Femur (tissue), 1 donor: Measurements from ENCODE around the gene B3GALT2.
"Not testable (repeated sequence)": the region's sequence is repeated elsewhere in the genome, so short reads cannot be mapped to it uniquely, and the experiment has no call there.

Experiments used
- DNase-seq: peaks from one replicate; pipeline ENCODE4 v3.0.0-alpha.2; 2017

The B3GALT2 gene, protein sequence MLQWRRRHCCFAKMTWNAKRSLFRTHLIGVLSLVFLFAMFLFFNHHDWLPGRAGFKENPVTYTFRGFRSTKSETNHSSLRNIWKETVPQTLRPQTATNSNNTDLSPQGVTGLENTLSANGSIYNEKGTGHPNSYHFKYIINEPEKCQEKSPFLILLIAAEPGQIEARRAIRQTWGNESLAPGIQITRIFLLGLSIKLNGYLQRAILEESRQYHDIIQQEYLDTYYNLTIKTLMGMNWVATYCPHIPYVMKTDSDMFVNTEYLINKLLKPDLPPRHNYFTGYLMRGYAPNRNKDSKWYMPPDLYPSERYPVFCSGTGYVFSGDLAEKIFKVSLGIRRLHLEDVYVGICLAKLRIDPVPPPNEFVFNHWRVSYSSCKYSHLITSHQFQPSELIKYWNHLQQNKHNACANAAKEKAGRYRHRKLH

DNA sequence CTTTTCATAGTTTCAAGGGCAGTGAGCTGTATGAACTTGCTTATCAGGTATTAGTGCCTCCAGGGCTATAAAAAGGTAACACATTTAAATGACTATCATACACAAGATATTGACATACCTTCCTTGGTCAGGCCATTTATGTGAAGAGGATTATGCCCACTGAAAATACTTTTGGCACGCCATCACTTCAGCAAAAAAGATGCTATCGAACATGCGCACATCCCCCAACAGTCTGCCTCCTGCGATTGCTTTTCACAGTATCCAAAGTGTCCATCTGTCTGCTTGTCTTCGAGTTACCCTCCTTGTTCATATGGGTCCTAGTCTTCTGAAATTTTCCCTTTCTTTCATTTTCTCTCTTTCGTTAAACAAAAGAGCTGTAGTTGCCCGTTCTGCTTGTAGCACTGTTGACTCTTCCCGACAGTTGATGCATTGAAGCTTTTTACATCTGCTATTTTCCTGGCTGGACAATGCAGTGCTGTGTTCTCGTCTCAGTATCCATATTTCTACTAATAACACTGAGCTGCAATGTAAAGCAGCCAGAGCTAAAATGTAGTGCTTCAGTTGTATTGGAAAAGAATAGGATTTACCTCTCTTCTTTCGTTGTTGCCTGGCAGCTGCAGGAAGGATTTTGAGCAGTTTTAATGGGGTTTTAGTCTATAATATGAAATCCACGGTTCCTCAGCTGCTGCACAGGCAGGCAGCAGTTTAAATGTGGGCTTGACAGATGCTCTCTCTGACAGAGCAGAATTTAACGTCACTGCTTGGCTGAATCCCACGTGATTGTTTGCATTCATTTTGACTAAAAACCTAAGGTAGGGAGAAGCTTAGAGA is at the start of gene B3GALT2:
TSS of gene B3GALT2 (minus strand) at position 713 of the 831 bp plus-strand sequence. CDS start 5,051 bp downstream, outside the sequence.
- DNase-seq = peak; percentile 80

DNA sequence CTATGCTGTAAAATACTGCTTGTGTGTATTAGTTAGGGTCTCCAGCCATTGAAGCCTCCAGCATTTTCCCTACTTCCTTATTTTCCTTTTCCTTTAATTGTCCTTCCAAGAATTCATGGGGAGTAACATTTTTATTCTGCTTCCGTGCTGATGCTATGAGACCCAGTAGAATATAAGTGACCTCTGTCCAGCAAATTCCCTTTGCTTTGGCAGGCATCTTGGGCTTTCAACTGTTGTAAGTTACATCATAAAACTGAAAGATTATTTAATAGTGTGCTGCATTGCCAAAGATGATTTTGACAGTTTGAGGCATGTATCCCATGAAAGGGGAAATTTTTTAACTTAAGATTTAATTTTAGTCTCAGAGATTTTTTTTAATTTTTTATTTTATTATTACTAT is 48.1 kb upstream of the B3GALT2 start:
- no peak for DNase-seq

DNA sequence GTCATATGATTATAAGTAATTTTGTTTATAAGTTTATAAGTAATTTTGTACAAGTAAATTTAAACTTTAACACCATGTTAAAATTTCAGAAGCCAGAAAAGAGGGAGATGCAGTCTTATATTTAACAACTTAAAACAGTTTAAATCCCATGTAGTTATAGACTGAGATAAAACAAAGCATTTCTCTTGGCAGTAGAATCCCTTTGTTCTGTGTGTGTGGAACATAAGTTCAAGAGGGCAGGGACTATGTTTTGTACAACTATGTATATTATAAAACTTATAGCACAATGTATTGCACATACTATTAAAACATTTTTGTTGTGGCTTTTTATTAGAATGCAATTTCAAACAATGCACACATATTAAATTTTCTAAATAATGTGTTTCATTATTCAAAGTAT is 44.7 kb upstream of the B3GALT2 start:
- DNase-seq = not testable (repeated sequence)

DNA sequence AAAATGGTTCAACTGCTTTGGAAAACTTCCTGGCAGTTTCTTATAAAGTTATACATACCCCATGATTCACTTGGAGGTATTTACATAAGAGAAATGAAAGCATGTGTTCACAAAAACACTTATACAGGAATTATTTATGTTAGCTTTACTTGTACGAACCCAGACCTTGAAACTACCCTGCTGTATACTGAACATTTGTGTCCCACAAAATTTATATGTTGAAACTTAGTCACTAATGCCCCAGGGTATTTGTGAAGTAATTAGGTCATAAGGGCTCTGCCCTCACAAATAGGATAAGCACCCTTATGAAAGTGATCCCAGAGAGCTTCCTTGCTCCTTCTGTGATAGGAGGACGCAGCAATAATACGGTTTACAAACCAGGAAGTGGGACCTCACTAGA is 42.7 kb upstream of the B3GALT2 start:
- no peak for DNase-seq

DNA sequence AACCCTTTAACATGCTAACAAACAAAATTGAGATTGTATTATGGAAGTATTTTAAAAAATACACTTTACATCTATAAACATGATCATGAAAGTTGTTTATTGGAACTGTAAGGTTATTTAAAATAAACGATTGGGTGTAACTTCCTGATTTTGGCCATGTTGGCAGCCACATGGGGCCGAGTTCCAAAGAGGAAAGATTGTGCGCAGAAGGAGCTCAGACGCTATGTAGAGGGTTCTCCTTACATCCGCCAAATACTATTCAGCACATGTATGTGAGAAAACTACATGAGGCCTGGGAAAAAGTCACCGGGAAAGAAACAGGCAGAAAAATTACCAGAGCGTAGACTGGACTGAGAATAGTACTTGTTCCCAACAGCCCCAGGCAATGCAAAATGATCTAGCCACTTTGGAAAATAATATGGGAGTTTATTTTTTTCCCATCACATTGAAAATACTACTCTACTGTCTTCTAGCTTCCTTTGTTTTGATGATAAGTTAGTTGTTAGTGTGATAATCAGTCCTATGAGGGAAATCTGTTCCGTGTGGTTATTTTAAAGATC is 35.7 kb upstream of the B3GALT2 start:
- no peak for DNase-seq

DNA sequence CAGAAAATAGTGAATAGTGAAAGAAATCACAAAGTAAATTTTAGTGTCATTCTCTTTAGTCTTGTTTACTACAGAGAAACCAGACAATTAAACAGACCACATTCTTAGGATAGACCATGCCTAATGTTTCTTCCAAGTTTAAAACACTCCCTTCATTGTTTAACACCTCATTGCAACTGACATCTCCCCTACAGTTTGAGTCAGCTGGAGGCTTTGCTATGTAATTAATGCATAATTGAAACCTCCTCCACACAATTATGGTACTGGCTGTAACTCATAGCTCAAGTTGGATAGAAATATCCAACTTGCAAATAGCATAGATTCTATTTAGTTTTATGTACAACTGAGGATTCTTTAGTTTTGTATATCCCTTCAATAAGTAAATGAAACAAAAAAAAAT is 35.2 kb upstream of the B3GALT2 start:
- DNase-seq = no peak

DNA sequence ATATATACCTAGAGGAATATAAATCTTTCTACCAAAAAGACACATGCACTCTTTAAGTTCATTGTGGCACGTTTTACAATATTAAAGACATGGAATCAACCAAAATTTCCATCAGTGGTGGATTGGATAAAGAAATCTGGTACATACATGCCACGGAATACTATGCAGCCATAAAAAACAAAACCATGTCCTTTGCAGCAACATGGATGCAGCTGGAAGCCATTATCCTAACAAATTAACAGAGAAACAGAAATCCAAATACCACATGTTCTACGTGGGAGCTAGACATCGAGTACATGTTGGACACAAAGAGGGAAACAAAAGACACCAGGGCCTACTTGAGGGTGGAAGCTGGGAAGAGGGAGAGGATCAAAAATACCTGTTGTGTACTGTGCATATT is 33.0 kb upstream of the B3GALT2 start:
- no peak for DNase-seq

DNA sequence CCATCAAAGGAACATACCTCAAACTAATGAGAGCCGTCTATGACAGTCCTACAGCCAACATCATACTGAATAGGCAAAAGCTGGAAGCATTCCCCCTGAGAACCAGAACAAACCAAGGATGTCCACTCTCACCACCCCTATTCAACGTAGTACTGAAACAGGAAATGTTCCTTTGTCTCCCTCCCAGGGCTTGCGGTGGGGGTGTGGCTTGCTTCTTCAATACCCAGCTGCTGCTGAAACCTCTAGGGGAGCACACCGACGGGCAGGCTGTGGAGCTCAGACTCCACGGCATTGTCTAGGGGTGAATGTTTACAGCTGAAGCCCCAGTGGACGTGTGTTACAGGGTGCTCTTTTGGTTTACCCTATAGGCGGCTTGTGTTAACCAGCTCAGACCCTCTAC is 30.5 kb upstream of the B3GALT2 start:
- no peak for DNase-seq

DNA sequence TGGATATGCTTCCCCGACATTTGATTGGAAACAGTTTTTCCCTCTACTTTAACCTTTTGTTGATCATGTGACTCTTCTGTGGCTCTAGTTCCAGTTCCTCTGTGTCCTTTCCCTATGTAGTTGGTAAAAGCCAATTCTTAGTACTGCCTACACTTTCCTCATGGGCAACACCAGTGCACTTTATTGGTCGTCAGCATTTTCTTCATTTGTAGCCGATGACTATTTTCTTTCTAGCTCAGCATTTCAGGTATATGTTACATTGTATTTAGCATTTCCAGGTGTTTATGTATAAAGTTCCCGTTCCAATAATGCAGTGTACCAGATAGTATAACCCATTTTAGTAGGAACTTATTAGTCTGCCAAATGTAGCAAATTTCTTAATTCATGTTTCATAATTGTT is 27.6 kb upstream of the B3GALT2 start:
- no peak for DNase-seq

DNA sequence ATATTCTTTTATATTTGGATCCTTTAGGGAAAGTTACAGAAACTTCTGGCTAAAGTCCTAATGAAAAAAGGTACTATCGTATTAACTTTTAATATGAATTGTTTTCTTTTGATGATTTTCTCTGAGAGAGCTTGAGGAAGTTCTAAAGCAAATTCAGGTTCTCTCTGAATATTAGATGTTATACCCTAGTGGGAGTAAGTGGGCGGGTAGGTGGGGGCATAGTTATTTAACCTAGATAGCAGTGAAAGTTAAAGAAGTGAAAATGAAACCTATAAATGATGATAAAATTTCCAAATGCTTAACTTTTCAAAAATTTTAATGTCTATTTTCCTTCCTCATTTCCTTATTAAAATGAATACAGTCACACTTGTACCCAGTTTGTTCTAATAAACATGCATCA is 26.2 kb upstream of the B3GALT2 start:
- no peak for DNase-seq

DNA sequence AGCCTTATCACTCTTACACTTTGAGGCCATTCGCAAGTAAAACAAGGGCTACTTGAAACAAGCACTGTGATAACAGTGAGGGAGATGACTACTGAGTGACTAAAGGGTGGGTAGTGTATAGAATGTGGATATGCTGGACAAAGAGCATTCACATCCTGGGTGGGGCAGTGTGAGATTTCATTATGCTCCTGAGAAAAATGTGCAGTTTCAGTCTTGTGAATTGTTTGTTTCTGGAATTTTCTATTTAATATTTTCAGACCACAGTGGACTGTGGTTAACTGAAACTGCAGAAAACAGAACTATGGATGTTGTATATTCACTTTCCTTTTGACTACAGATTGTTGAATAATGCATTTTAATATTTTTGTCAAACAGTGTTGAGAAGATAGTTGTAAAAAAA is 25.1 kb upstream of the B3GALT2 start:
- DNase-seq = no peak

DNA sequence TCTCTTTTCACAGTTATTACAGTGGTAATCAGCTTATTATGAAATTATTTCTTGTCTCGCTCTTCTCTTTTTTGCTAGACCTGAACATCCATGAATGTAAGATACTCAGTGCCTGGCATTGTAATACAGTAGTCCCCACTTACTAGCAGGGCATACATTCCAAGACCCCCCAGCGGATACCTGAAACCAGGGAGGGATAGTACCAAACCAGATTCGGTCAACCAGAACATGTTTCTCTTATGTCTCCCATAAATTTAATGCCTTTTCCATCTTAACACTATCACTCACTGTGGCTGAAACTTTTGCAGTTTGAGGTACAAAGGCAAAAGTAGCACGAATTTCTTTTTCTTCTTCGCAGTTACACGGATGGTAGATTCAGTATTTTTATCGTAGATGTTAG is 24.6 kb upstream of the B3GALT2 start:
- no peak for DNase-seq

DNA sequence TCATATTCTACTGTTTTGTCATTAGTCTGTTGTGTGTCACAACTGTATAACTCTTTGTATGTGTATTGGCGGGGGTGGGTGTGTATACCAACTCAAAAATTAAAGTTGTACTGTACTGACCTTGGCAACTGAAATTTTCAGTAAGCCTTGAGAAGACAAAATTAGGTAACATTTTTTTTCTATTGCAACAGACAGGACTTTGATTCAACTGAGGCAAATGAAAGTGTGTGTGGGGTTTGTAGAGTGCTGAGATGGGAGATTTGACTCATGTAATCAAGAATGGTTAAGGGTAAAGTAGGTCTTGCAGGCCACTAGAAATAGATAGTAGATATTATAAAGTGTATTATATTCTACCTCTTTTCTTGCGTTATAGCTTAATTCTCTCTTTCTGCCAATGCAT is 14.6 kb upstream of the B3GALT2 start:
- DNase-seq = no peak

DNA sequence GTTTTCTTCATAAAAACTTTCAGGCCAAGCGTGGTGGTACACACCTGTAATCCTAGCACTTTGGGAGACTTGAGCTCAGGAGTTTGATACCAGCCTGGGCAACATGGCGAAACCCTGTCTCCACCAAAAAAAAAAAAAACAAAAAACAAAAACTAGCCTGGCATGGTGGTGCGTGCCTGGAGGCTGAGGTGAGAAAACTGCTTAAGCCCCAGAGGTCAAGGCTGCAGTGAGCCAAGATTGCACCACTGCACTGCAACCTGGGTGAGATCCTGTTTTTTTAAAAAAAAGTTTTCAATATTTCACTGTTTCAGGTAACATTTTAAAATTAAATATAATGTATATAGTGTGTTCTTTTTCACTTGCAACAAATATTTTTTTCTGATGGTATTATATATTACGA is 13.5 kb upstream of the B3GALT2 start:
- no peak for DNase-seq

DNA sequence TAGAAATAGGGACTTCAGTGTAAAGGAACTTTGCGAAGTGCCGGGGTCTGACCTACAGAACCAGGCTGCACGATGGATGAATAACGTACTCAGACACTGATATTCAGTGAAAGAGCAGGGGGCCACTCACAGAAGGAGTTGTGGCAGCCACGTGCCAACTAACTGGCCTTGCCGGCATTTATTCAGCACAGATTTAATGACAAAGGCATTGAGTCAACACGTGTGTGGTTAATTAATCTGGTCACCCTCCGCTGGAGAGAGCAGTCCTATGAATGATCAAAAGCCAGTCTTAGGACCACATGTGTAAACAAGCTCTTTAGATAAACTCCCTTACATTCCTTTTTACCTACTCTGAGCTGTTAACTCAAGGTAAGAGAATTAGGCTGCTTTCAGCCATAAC is 6.2 kb upstream of the B3GALT2 start:
- DNase-seq = no peak

DNA sequence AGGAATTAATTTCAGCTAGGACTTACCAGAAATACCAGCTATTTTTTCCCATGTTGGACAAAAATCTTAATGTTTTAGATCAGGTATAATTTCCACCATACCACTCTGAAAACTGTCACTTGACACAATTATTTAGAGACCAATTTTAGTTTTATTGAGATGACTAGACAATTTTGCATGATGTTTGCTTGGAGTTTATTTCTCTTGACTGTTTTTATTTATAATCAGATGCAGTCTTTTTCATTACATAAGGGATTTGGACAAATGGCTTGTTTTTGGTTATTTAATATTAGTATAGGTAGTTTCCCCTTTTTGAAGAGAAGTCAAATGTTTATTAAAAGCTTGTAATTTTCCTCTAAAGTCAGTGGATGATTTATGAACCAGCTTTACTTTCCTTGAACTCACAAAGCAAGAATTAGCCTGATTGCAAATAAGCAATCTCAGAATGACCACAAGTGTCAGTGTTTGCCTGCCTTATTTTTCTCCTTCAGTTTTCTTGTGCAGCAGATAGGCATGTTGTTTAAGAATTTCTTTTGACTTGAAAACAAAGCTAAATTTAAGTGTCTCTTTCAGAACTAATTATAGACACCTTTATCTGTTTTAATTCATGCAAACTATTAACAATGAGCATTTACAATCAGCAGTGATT is 3.8 kb upstream of the B3GALT2 start:
- DNase-seq = no peak

DNA sequence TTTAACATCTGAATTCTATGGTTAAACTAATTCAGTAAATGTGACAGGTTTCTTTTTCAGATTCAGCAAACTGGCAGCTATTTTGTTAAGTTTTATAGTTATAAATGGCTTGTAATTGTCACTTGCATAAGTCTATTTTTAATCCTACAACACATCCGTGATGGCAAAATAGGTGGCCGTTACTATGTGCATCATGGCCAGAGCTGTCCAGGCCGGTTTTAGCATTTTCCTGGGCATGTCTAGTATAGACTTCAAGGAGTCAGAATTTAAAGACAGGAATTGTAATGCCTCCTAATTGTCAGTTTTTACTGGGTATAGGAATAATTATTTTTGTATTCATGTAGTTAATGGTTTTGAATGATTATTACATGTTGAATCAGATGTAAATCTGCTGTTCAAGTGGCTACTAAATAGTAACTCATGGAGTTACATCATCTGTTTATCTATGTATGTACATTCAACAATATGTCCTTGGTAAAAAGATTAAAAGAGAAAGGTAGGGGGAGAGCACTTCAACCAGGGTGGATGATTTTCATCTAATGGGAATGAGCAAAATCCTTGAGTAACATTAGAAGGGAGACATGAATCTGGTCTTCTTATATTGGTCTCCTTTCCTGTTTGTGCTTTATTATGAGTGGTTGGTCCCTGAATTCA is 3.2 kb upstream of the B3GALT2 start:
- DNase-seq = no peak

DNA sequence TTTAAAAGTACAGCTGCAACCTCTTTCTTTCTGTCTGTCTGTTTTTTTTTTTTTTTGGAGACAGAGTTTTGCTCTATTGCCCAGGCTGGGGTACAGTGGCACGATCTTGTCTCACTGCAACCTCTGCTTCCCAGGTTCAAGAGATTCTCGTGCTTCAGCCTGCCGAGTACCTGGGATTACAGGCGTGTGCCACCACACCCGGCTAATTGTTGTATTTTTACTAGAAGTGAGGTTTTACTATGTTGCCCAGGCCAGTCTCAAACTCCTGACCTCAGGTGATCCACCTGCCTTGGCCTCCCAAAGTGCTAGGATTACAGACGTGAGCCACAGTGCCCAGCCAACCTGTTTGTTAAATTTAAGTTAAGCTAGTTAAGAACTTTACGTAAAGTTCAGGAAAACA is 2.5 kb upstream of the B3GALT2 start:
- DNase-seq = not testable (repeated sequence)

DNA sequence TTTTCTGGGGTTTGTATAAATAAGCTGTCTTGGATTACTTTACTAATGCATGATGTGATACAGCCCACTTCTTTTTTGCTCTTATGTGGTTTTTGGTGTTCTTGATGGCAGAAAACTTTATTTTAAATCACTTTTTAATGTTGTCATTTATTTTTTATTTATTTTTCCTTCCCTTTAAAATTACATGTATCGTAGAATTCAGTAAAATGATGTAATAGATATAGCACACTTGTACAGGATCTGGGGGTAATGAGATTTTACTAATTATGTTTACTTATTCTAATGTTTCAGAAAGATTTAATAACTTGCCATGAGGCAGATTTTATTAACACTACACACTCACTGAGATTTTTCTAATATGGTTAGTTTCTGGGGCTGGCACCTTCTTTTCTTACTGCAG is 701 bp upstream of the B3GALT2 start:
- no peak for DNase-seq

DNA sequence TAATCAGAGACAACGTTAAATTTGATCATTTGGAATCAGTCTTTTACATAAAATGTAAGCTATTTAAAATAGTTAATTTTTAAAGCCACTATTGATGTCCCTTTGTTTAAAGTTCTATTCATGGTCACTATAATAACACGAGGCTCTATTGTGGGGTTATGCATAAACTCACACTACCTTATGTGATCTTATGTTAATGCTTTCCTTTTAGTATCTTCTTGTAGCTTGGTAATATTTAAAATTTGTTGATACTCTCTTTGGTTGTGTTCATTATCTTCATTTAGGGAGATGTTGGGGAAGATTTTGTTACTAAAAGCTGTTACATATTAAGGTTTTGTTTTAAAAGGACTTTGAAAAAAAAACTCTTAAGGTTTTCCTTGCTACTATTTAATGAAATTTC is 1.2 kb downstream of the B3GALT2 start:
- DNase-seq = no peak

DNA sequence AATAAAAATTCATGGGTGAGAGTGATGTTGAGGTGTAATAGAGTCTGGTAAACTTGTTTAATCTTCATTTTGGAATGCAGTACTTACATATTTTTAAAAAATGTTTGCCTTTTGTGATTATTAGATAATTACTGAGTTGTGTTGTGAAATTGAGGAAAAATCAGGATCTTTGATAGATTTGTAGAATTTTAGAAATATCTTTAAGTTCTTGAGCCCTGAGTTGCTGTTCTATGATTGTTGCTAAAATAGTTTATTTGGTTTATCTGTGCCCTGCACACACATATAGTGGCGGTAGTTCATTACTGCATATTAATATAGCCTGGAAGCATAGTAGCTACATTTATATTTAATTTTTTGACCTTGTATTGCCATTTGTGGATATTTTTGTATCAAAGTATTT is 1.6 kb downstream of the B3GALT2 start:
- no peak for DNase-seq

DNA sequence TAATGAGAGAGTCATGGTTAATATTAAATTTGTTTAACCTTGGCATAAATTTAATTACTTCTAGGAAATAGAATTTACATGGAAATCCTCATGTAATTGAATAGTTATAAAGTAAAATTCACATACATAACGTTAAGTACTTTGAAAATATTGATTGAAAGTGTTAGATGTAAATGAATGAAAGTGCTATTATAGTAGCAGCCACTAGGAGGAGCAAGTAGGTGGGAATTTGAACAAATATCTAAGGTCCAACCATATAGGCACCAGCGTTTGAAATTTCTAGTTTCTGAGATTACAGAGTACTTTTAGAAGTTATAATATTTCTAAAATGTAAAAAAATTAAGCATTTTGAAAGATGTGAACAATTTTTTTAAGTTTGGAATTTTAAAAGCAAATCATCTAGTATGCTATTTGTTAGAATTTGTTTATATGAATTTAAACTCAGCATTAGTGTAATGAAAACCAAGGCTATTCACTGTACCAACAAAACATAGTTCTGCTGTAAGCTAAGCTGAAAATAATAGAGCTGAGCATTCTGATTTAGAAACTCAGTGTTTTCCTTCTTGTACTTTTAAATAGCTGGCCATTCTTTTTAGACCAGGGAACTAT is 3.3 kb downstream of the B3GALT2 start:
- DNase-seq = no peak
